WTC11 (cell line): ENCODE measurements around the gene LGMN. TPM values are rescaled to one million over a fixed set of nuclear protein-coding genes. Genes with fewer than 3 reads are reported as not detected.

Source experiments
- ESRRA ChIP-seq: sonication (generic); formaldehyde crosslinking; IDR thresholded peaks from 2 replicates; pipeline ENCODE4 v1.8.1; 2022; ENCODE audit warnings: mild to moderate bottlenecking, missing genetic modification reagents, borderline replicate concordance
- ETV6 ChIP-seq: sonication (generic); formaldehyde crosslinking; IDR thresholded peaks from 2 replicates; pipeline ENCODE4 v1.8.1; 2022; ENCODE audit warnings: mild to moderate bottlenecking, missing genetic modification reagents
- FOXK1 ChIP-seq: sonication (generic); formaldehyde crosslinking; IDR thresholded peaks from 2 replicates; pipeline ENCODE4 v1.8.0; 2022; ENCODE audit warnings: mild to moderate bottlenecking, moderate library complexity, missing genetic modification reagents
- FOXP1 ChIP-seq: sonication (generic); formaldehyde crosslinking; IDR thresholded peaks from 2 replicates; pipeline ENCODE4 v1.8.0; 2022; ENCODE audit warnings: missing genetic modification reagents, mild to moderate bottlenecking, moderate library complexity, borderline replicate concordance
- GABPB1 ChIP-seq: sonication (generic); formaldehyde crosslinking; IDR thresholded peaks from 2 replicates; pipeline ENCODE4 v1.8.1; 2023; ENCODE audit warnings: mild to moderate bottlenecking, missing genetic modification reagents
- JUN ChIP-seq: sonication (generic); formaldehyde crosslinking; IDR thresholded peaks from 2 replicates; pipeline ENCODE4 v1.8.0; 2023; ENCODE audit warnings: mild to moderate bottlenecking, missing genetic modification reagents
- NR2C2 ChIP-seq: sonication (generic); formaldehyde crosslinking; IDR thresholded peaks from 2 replicates; pipeline ENCODE4 v1.8.0; 2022; ENCODE audit warnings: mild to moderate bottlenecking, missing genetic modification reagents
- NR3C1 ChIP-seq: sonication (generic); formaldehyde crosslinking; conservative IDR thresholded peaks from 2 replicates; pipeline ENCODE4 v1.8.1; 2023; ENCODE audit warnings: low read depth, mild to moderate bottlenecking, missing genetic modification reagents
- RORB ChIP-seq: fragments of 250-450 bp; sonication (Bioruptor Pico); IDR thresholded peaks from 2 replicates; pipeline ENCODE4 v1.9.0; 2021; ENCODE audit warnings: mild to moderate bottlenecking
- SMAD3 ChIP-seq: sonication (generic); formaldehyde crosslinking; IDR thresholded peaks from 2 replicates; pipeline ENCODE4 v1.8.0; 2022; ENCODE audit warnings: missing genetic modification reagents, mild to moderate bottlenecking, borderline replicate concordance
- SP1 ChIP-seq: sonication (generic); formaldehyde crosslinking; conservative IDR thresholded peaks from 2 replicates; pipeline ENCODE4 v1.8.1; 2022; ENCODE audit warnings: missing genetic modification reagents
- TEAD1 ChIP-seq: sonication (generic); formaldehyde crosslinking; IDR thresholded peaks from 2 replicates; pipeline ENCODE4 v1.8.0; 2022; ENCODE audit warnings: mild to moderate bottlenecking, missing genetic modification reagents
- ZNF263 ChIP-seq: sonication (generic); formaldehyde crosslinking; IDR thresholded peaks from 2 replicates; pipeline ENCODE4 v1.8.1; 2022; ENCODE audit warnings: low read depth, mild to moderate bottlenecking, moderate library complexity, missing genetic modification reagents
- ZNF396 ChIP-seq: fragments of 250-450 bp; sonication (Bioruptor Pico); IDR thresholded peaks from 2 replicates; pipeline ENCODE4 v1.8.0; 2021; ENCODE audit warnings: mild to moderate bottlenecking, moderate library complexity, borderline replicate concordance
- ZNF416 ChIP-seq: fragments of 250-450 bp; sonication (Bioruptor Pico); IDR thresholded peaks from 2 replicates; pipeline ENCODE4 v1.9.0; 2021; ENCODE audit warnings: mild to moderate bottlenecking, inconsistent platforms
- ZNF671 ChIP-seq: fragments of 250-450 bp; sonication (Bioruptor Pico); IDR thresholded peaks from 2 replicates; pipeline ENCODE4 v1.8.0; 2021; ENCODE audit warnings: mild to moderate bottlenecking
- total RNA-seq: library from RNA; stranded (reverse); gene quantifications from 3 replicates; pipeline ENCODE4 v1.2.3, GENCODE V29; 2021
- TF ChIP-seq, protein P1 (sequence below): sonication (generic); formaldehyde crosslinking; IDR thresholded peaks from 2 replicates; pipeline ENCODE4 v1.8.1; 2023; ENCODE audit warnings: mild to moderate bottlenecking, missing genetic modification reagents
- TF ChIP-seq, protein P2 (sequence below): fragments of 250-450 bp; sonication (Bioruptor Pico); IDR thresholded peaks from 2 replicates; pipeline ENCODE4 v2.1.2; 2022; ENCODE audit warnings: mild to moderate bottlenecking, moderate library complexity
- TF ChIP-seq, protein P3 (sequence below): sonication (generic); formaldehyde crosslinking; IDR thresholded peaks from 2 replicates; pipeline ENCODE4 v1.8.1; 2023; ENCODE audit warnings: mild to moderate bottlenecking, missing genetic modification reagents
- TF ChIP-seq, protein P4 (sequence below): sonication (generic); formaldehyde crosslinking; IDR thresholded peaks from 2 replicates; pipeline ENCODE4 v1.8.0; 2022; ENCODE audit warnings: mild to moderate bottlenecking, missing genetic modification reagents
- TF ChIP-seq, protein P5 (sequence below): sonication (generic); formaldehyde crosslinking; IDR thresholded peaks from 2 replicates; pipeline ENCODE4 v1.8.1; 2023; ENCODE audit warnings: mild to moderate bottlenecking, missing genetic modification reagents, borderline replicate concordance
- TF ChIP-seq, protein P6 (sequence below): fragments of 250-450 bp; sonication (Bioruptor Pico); IDR thresholded peaks from 2 replicates; pipeline ENCODE4 v1.8.0; 2021; ENCODE audit warnings: mild to moderate bottlenecking
- TF ChIP-seq, protein P7 (sequence below): sonication (generic); formaldehyde crosslinking; IDR thresholded peaks from 2 replicates; pipeline ENCODE4 v1.8.0; 2022; ENCODE audit warnings: mild to moderate bottlenecking, missing genetic modification reagents
- TF ChIP-seq, protein P8 (sequence below): fragments of 250-450 bp; sonication (Bioruptor Pico); IDR thresholded peaks from 2 replicates; pipeline ENCODE4 v1.9.0; 2021; ENCODE audit warnings: moderate library complexity, mild to moderate bottlenecking, inconsistent platforms, borderline replicate concordance

Gene LGMN
- total RNA-seq, 1 experiment from 2014 or later, result 55.7 TPM

DNA sequence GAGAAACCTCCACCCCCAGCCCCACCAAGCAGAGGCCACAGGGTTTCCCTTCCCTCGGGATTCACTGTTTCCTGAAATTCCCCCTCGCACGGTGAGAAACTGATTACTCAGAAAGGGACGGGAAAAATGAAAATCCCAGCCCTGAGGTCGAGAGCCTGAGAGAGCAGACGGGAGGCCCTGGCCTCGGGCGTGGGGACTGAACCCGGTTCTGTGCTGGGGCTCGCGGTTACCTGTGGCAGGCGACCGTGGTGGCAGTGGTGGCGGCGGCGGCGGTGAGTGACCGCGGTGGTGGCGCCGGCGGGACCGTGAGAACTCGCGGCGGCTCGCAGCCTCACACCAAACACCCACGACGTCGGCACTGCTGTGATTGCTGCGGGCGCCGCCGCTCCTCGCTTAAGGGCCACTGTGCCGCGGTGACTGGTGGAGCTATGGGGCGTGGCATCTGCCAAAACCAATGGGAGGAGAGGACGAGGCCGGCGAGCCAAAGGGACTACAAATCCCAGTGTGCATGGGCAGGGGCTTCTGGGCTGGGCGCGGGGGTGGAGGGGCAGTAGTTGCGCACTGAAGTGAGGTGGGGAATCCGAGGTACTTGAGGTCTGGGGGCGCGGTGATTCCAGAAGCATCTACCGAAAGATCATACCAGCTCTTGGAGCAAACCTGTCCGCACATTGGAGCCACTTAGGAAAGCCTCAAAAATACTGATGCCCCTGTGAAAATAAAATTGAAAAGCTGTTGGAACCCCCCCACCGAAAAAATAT, at the start of gene LGMN (continued):
- TF ChIP-seq ZNF396, result no peak
- TF ChIP-seq, protein P1, sequence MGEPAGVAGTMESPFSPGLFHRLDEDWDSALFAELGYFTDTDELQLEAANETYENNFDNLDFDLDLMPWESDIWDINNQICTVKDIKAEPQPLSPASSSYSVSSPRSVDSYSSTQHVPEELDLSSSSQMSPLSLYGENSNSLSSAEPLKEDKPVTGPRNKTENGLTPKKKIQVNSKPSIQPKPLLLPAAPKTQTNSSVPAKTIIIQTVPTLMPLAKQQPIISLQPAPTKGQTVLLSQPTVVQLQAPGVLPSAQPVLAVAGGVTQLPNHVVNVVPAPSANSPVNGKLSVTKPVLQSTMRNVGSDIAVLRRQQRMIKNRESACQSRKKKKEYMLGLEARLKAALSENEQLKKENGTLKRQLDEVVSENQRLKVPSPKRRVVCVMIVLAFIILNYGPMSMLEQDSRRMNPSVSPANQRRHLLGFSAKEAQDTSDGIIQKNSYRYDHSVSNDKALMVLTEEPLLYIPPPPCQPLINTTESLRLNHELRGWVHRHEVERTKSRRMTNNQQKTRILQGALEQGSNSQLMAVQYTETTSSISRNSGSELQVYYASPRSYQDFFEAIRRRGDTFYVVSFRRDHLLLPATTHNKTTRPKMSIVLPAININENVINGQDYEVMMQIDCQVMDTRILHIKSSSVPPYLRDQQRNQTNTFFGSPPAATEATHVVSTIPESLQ, result no peak
- TF ChIP-seq, protein P2, sequence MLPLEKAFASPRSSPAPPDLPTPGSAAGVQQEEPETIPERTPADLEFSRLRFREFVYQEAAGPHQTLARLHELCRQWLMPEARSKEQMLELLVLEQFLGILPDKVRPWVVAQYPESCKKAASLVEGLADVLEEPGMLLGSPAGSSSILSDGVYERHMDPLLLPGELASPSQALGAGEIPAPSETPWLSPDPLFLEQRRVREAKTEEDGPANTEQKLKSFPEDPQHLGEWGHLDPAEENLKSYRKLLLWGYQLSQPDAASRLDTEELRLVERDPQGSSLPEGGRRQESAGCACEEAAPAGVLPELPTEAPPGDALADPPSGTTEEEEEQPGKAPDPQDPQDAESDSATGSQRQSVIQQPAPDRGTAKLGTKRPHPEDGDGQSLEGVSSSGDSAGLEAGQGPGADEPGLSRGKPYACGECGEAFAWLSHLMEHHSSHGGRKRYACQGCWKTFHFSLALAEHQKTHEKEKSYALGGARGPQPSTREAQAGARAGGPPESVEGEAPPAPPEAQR, result no peak
- TF ChIP-seq, protein P3, sequence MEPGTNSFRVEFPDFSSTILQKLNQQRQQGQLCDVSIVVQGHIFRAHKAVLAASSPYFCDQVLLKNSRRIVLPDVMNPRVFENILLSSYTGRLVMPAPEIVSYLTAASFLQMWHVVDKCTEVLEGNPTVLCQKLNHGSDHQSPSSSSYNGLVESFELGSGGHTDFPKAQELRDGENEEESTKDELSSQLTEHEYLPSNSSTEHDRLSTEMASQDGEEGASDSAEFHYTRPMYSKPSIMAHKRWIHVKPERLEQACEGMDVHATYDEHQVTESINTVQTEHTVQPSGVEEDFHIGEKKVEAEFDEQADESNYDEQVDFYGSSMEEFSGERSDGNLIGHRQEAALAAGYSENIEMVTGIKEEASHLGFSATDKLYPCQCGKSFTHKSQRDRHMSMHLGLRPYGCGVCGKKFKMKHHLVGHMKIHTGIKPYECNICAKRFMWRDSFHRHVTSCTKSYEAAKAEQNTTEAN (CRISPR knock-in tag), result 0 out of 2 replicates have a peak, but pooled peaks have one; percentile 79
- no peak for TF ChIP-seq NR3C1 (CRISPR knock-in tag)
- TF ChIP-seq ZNF671, result no peak
- no peak for TF ChIP-seq ZNF263 (CRISPR knock-in tag)
- TF ChIP-seq ETV6 (CRISPR knock-in tag), result peak; percentile 67; the same call in 1 of the 2 replicates
- TF ChIP-seq, protein P4, sequence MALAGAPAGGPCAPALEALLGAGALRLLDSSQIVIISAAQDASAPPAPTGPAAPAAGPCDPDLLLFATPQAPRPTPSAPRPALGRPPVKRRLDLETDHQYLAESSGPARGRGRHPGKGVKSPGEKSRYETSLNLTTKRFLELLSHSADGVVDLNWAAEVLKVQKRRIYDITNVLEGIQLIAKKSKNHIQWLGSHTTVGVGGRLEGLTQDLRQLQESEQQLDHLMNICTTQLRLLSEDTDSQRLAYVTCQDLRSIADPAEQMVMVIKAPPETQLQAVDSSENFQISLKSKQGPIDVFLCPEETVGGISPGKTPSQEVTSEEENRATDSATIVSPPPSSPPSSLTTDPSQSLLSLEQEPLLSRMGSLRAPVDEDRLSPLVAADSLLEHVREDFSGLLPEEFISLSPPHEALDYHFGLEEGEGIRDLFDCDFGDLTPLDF (CRISPR knock-in tag), result 0 out of 2 replicates have a peak, but pooled peaks have one; percentile 35
- TF ChIP-seq SP1 (CRISPR knock-in tag), result peak; percentile 87
- TF ChIP-seq FOXP1 (CRISPR knock-in tag), result peak; percentile 92
- peak; percentile 72; the same call in 1 of the 2 replicates for TF ChIP-seq FOXK1
- TF ChIP-seq ESRRA (CRISPR knock-in tag), result no peak
- TF ChIP-seq, protein P5, sequence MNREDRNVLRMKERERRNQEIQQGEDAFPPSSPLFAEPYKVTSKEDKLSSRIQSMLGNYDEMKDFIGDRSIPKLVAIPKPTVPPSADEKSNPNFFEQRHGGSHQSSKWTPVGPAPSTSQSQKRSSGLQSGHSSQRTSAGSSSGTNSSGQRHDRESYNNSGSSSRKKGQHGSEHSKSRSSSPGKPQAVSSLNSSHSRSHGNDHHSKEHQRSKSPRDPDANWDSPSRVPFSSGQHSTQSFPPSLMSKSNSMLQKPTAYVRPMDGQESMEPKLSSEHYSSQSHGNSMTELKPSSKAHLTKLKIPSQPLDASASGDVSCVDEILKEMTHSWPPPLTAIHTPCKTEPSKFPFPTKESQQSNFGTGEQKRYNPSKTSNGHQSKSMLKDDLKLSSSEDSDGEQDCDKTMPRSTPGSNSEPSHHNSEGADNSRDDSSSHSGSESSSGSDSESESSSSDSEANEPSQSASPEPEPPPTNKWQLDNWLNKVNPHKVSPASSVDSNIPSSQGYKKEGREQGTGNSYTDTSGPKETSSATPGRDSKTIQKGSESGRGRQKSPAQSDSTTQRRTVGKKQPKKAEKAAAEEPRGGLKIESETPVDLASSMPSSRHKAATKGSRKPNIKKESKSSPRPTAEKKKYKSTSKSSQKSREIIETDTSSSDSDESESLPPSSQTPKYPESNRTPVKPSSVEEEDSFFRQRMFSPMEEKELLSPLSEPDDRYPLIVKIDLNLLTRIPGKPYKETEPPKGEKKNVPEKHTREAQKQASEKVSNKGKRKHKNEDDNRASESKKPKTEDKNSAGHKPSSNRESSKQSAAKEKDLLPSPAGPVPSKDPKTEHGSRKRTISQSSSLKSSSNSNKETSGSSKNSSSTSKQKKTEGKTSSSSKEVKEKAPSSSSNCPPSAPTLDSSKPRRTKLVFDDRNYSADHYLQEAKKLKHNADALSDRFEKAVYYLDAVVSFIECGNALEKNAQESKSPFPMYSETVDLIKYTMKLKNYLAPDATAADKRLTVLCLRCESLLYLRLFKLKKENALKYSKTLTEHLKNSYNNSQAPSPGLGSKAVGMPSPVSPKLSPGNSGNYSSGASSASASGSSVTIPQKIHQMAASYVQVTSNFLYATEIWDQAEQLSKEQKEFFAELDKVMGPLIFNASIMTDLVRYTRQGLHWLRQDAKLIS (CRISPR knock-in tag), result peak; percentile 69; the same call in 1 of the 2 replicates
- TF ChIP-seq GABPB1, result peak; percentile 75
- no peak for TF ChIP-seq RORB (CRISPR knock-in tag)
- no peak; the same call in 1 of the 2 replicates for TF ChIP-seq SMAD3 (CRISPR knock-in tag)
- TF ChIP-seq NR2C2 (CRISPR knock-in tag), result no peak
- TF ChIP-seq, protein P6, sequence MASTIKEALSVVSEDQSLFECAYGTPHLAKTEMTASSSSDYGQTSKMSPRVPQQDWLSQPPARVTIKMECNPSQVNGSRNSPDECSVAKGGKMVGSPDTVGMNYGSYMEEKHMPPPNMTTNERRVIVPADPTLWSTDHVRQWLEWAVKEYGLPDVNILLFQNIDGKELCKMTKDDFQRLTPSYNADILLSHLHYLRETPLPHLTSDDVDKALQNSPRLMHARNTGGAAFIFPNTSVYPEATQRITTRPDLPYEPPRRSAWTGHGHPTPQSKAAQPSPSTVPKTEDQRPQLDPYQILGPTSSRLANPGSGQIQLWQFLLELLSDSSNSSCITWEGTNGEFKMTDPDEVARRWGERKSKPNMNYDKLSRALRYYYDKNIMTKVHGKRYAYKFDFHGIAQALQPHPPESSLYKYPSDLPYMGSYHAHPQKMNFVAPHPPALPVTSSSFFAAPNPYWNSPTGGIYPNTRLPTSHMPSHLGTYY, result no peak
- TF ChIP-seq TEAD1, result peak; percentile 67; the same call in 1 of the 2 replicates
- TF ChIP-seq, protein P7, sequence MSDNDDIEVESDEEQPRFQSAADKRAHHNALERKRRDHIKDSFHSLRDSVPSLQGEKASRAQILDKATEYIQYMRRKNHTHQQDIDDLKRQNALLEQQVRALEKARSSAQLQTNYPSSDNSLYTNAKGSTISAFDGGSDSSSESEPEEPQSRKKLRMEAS (CRISPR knock-in tag), result peak; percentile 82
- TF ChIP-seq, protein P8, sequence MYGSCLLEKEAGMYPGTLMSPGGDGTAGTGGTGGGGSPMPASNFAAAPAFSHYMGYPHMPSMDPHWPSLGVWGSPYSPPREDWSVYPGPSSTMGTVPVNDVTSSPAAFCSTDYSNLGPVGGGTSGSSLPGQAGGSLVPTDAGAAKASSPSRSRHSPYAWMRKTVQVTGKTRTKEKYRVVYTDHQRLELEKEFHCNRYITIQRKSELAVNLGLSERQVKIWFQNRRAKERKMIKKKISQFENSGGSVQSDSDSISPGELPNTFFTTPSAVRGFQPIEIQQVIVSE, result no peak
- 0 out of 2 replicates have a peak, but pooled peaks have one; percentile 26 for TF ChIP-seq ZNF416 (CRISPR knock-in tag)
- peak; percentile 48; the same call in 1 of the 2 replicates for TF ChIP-seq JUN (CRISPR knock-in tag)
